ENCODE data around the gene PTPRN2. TPM values are rescaled to one million over a fixed set of nuclear protein-coding genes. Genes with fewer than 3 reads are reported as not detected.

The PTPRN2 gene
- total RNA-seq, 1 donor = 0.27 TPM

DNA sequence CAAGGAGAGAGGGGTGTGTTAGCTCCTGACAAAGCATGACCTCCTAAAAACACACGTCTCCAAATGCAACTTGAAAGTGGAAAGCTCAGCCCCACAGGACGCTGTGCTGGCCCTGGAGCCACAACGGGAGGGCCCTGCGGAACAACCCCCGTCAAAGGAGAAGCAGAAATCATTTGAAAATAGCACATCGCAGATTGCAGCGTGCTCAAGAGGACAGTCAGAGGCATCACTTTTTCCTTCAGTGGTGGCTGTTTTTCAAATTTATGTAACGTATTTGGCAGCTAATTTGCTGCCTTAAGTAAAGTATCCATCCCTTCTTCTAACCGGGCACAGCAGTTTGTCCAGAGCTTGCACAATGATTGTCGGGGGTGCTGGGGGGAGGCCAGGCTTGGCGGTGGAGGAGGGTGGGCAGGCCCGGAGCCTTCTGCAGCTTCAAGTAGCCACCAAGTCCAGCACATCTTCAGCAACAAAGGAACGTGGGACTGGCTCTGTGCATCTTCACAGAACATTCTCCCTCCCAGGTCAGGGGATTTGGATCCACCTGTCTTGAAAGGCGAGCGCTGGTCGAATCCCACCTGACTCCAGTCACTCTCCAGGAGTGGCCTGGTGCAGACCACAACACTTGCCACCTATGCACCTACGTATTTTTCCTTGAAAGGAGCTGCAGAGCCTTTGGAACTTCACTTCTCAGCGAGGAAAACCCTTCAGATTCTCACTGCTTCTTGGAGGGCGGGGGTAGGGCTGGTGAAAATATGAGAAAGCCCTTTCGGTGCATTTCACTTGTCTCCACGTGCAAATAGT lies 904.5 kb downstream of the PTPRN2 start:
- DNase-seq (ENCODE audit: low read depth in 2 of 3, low spot score in 2 of 3) = no peak

DNA sequence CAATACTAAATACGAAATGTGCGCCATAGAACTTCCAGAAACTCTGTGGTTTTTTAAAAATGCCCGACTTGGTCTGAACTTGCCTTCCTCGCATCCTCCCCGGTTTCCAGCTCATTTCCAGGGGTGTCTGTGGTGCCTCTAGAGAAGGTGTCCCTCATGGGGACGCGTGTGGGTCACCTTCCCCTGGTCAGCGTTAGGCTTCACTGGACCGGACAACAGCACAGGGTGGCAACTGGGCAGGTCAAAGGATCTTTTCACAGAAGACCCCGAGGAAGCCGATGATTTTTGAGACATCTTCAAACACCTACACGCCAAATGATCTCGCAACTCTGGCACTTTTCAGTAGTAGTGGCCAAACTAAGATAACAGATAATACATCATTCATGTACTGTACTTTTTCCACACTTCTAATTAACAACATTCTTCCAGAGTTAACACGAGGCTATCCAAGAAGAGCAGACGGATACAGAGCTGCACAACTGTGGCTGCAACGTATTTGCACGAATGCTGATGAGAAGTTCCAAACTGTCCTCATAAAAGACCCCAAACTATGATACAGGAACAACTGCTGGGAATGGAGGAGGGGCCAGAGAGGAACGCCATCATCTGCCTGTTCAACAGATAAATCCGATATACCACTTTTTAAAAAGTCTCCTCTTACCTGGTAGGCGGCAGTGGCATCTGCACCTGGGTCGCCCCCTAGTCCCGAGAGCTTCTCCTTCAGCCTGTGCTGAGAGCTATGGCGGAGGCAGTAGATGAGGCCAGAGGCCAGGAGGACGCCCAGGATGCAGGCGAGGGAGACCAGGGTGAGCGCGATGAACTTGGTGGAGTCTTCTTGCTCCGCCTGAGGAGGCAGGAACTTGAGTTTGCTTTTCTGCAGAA lies 905.3 kb downstream of the PTPRN2 start:
- no peak for DNase-seq (ENCODE audit: low read depth in 2 of 3, low spot score in 2 of 3)

DNA sequence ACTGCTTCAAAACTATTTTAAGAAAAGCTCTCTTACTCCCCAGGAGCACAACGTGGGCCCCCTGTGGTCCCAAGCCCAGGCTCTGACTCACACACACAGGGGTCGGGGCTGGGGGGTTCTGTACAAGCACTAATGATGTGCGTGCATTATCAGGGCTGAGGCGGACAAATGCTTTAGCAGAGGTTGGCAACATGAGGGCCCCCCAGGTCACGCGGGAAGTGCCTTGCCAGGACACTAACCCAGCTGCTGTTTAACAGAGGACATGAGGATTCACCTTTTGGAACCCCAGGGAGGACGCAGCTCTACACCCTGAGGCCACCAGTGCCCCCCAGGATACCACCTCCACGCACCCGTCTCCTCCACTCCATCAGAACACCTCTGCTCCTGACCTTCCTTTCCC lies 908.0 kb downstream of the PTPRN2 start:
- DNase-seq (ENCODE audit: low read depth in 2 of 3, low spot score in 2 of 3) = no peak

DNA sequence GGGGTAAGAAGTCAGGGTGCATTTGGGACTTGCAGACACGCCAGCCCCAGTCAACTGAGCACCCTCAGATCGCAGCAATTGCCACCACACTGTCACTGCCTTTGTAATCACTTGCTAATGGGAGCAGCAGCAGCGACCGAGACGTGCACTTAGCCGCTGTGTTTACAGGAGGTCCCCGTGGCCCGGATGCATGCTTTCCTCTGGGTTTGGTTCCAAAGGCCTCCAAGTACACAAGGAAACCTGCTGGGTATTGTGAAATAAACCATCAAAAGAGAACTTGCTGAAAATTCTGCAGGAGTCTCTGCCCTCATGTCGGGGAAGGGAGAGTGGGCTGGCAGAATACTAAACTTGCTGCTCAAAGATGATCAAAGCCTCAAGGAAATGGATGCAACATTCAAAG lies 909.1 kb downstream of the PTPRN2 start:
- no peak for DNase-seq (ENCODE audit: low read depth in 2 of 3, low spot score in 2 of 3)

DNA sequence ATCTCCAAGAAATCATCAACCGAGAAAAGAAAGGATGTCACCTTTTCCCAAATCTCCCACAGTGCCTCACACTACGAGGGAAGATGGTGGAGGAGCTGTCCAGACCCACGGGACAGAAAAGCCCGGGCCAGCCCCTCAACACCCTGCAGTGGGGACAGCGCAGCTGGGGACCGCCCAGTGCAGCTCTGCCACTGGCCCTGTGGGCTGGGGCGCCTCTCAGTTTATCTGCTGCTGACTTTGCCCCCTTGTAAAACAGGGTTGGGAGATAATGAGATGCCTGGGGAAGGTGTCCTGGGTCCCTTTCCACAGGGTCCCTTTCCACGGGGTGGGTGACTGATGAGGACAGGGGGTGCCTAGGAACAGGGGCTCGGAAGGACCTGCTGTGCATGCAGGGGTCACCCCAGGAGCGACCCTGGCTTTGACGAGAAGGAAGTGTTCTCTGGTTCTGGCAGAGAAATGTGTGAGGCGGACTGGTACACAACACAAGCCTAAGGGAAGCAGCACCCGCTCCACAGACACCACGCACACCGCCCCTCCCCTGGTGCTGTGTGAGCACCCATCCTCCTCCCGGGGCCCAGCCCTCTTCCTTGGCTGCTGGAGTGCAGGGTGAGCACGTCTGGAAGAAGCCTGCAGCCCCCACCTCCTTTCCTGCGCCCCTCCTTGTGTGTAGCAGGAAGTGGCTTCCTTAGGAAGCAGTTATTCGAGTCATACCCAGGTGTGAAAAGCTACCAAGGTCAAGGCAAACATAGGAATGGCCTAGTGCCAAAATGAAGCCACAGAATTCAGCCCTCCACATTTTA lies 911.0 kb downstream of the PTPRN2 start:
- DNase-seq (ENCODE audit: low read depth in 2 of 3, low spot score in 2 of 3) = no peak

DNA sequence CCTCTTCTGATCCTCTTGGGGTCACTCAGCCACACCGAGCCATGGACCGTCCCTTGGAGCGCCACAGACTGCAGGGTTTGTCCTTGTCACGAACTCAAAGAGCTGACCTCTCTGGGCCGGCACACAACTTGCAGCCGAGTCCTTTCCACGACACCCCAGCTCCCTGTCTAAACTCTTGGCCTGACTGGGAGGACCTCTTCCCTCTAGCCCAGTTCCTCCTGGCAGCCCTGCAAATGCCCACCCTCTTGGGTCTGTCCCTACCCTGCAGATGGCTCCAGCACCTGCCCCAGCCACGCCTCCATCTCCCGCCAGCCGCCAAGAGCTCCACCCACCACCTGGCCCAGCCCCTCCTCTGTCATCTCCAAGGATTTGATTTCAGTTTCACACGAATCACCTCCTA lies 911.6 kb downstream of the PTPRN2 start:
- no peak for DNase-seq (ENCODE audit: low read depth in 2 of 3, low spot score in 2 of 3)

DNA sequence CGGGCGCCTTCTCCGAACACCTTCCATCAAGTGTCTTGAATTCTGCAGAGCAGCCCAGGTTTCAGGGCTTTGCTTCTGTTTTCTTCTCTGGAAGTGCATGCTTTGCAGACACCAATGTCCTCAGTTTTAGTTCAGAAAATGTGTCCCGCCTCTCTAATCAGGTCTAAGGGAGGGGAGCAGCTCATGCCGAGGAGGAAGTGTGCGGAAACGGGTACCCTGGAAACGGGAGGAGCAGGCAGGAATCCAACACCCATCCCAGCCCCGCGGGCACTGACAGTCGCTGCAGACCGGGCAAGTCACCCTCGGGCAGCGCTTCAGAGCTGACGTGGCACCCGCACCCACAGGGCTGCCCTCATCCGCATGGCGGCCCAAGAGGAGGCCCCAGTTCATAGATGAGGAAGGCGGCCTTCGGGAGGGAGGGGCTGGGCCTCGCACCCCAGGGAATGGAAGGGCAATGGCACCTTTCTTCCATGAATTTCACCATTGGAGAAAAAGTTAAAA lies 912.1 kb downstream of the PTPRN2 start:
- DNase-seq (ENCODE audit: low read depth in 2 of 3, low spot score in 2 of 3) = no peak

DNA sequence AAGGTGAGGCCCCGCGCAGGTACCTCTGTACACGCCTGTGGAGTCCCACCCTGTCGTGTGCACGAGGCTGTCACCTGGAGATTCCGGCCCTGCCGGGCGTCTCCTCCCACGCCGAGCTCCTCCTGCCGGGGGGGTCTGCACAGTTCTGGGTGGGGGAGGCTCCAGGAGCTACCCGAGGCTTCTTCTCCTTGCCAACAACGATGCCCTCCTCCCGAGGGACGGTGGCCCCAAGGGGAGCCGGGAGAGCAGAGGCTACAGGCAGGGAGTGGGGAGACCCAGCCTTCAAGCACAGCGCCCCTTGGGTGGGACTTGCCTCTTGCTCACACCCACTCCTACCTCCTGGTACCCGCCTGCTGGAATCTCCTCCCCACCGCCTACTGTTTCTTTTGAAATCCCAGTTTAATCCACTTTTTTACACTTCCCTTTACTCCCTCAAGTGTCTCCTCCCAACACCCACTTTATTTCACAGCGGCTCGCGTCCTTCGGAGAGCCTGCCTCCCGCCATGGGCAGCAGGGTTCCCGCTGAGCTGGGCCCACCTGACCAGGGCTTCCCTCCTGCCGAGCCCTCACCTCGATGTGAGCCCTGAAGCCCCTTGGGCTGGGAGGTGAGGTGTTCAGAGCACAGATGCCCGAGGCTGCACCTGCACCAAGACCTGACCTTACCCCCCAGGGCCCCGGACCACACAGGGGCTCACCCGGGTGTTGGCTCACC lies 912.8 kb downstream of the PTPRN2 start:
- no peak for DNase-seq (ENCODE audit: low read depth in 2 of 3, low spot score in 2 of 3)

DNA sequence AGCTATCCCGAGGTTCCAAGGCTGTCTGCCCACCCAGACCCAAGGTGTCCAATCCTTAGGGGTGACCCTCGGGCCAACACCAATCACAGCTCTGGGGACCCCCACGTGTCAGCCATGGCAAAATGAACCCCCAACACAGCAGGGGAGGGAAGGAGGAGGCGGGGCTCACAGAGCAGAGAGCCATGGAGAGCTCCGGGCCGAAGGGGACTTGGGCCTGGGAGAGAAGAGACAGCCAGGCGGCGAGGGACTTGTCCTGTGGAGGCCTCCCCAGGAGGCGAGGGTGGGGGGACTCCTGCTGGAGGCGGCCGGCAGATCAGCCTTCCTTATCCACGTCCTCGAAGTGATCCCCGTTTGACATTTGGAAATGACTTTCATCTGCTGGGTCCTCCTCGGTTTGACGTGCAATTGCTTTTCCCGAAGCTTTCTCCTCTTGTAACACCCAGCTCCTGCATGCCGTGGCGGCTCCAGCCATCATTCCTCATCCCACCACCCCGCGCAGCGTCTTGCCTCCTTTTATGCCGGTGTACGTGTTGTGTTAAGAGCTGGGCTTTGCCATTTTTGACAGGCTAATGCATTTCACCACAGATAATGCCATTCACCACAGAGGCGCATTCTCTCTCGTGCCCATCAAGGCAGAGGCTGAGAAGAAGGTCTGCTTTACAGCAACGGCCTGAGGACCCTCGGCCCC lies 913.5 kb downstream of the PTPRN2 start:
- DNase-seq (ENCODE audit: low read depth in 2 of 3, low spot score in 2 of 3) = no peak

DNA sequence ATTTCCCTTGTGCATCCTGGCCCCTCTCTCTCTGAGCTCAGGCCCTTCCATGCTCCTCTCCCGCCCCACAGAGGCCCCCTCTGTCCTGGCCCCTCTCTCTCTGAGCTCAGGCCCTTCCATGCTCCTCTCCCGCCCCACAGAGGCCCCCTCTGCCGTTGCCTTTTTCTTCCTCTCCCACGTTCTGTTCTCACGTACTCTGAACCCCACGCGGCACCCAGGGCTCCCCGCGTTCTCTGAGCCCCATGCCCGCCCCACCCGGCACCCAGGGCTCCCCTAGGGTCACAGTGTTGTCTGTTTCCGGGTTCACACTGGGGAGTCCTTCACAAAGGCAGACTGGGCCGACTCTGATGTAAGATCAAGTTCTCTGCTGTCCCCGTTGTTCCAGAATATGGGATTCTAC lies 914.0 kb downstream of the PTPRN2 start:
- DNase-seq (ENCODE audit: low read depth in 2 of 3, low spot score in 2 of 3) = no peak

DNA sequence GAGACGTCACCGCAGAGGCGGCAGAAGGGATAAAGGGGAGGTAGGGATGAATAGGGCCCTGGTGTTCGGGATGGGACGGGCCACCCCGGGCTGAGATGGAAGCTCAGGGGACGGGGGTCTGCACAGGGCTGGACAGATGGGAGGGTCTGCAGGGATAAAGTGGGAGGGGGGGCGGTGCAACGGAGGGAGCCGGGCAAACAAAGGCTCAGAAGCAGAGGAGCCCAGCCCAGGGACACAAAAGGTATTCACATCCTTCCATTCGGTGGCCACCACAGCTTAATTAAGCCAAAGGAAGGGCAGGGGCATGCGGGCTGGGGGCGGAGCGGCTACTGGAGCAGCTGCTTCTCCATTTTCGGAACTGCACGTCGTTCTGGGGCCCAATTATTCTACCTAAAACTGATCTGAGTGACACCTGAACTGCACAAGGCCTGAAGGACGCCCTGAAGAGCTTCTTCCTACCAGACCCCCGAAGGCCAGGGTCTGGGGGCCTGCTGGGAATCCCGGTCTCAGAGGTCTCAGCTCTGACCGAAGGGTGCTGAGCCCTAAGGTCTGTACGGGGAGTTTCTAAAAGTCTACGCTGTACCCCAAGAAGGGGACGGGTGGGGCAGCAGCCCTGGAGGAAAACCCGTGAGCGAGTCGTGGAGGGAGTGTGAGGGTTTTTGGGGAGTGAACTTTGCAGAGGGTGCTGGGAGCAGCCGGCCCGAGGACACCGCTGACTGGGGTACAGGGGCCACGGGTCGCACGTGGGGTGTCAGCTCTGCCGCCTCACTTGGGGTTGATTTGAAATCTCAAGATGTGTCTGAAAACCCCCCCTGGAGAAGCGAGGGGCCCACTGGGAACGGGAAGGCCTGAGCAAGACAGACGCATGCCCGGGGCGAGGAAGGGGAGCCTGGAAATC lies 916.0 kb downstream of the PTPRN2 start:
- DNase-seq (ENCODE audit: low read depth in 2 of 3, low spot score in 2 of 3) = no peak

DNA sequence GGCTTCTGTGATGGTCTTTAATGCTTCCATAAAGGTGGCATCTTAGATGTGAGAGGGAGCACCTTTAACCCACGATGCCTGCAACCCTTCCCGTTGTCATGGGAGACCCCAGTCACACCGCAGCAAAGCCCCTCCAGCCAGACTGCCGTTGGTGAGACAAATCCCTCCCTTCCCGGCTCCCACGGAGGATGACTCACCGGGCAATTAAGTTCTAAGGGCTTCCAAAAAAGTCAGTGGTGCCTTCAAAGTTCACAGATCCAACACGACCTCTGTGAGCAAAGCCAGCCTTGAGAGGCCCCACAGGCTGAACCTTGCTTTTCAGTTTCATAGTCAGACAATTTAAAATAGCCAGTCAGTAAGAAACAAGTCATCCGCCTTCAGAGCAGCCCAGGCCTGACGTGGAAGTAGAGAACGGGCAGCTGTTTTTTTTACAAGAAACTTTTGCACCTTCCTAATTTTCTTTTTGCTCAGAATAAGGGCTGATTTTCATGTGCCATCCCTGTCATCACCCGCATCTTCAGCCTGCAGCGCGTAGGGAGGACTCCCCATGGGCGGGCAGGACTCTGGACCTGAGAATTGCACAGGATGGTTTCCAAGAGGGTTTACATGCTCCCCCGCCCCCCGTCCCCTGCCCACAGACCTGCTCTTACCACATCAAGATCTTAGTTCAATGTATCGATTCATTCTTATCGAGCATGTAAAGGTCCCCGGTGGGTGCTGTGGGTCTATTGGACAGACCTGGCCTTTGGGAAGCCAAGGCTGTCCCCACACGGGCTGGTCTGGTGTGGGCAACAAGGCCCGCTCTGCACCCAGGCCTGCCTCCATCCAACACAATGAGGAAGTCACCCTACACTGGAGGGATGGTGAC lies 916.9 kb downstream of the PTPRN2 start:
- DNase-seq (ENCODE audit: low read depth in 2 of 3, low spot score in 2 of 3) = no peak

DNA sequence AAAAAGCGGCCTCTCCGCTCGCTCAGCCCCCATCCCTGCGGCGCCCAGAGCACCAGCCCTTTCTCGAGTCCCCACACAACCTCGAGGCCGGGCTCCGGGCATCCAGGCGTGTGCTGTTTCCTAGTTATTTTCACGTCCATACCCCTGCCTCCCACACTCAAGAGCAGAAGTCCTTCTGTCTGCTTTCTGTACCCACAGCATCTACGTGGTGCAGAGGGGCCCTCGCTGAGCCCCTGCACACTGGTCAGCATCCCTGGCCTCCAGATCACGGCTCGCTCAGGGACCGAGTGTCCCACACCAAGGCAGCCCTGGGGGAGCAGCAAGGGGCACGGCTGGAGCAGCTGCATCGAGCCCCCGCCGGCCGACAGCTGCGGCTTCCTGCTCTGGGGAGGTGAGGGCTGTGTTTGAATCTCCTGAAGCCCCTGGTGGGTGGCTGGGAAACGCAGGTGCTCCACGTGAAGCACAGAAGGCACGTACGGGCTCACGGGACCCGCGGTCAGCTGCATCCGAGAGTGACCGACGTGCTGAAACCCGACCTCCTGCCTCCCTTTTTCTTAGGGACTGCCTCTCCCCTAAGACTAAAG lies 917.8 kb downstream of the PTPRN2 start:
- no peak for DNase-seq (ENCODE audit: low read depth in 2 of 3, low spot score in 2 of 3)

DNA sequence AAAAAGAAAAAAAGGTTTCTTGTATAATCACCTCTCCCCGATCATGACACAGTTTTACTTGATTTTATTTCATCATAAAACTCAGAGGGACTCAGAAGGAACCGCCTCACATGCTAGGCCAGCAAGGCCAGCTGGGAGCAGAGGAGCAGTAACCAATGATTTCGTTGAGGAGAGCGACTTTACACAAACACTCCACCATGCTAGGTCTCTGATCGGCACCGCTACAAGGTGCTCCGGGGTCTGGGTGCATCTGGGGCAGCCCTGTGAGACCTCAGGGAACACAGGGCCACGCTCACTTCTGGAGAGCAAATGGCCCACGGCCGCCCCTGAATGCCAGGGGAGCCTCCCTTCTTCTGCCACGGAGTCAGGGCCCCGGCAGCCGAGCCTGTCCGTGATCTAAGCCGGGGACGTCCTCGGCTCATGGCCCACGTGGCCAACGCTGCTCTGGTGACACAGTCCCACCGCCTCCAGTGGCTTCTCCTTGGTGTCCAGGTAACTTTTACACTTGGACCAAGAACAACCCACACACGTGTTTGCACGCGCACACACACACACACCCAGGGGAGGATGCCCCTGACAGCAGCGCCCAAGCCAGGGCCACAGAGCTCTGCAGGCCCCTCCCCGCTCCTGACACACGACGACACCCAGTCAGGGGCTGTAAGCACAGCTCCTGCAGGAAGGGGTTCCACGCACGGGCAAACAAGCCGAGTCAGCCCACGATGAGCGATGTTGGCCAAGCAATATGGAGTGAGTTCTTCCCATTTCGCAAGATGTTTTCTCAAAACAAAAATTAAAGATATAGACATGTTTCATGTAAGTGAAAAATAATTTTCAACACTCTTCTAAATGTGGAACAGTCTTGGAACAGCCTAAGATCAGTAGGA lies 918.5 kb downstream of the PTPRN2 start:
- DNase-seq (ENCODE audit: low read depth in 2 of 3, low spot score in 2 of 3) = no peak

DNA sequence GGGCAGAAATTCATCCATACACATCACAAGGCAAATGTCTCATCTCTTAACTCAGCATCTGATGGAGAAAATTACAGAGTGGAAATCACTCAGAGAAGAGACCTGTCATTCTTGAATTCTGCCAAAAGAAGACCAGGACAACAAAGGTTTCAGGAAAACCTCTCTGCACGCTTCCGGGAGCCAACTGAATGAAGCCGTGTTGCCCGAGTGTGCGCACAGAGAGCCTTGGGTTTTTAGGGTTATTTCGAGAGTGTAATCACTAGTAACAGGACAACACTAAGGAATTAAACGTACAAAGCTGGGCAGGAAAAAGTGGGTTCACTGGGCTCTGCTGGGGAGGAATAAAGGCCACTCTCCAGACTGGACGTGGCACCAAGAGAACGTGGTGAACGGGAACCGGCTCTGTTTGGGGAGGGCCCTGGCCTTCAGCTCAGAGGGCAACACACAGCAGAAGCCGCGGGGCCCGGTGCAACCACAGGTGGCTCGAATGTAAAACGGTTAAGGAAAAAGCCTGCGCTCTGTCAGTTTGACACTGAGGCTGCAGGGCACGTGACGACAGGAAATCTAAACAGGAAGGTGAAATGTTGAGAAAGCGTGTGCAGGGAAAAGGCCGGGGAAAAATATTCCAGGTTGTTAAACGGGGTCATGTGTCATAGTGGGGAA lies 919.3 kb downstream of the PTPRN2 start:
- DNase-seq (ENCODE audit: low read depth in 2 of 3, low spot score in 2 of 3) = no peak

DNA sequence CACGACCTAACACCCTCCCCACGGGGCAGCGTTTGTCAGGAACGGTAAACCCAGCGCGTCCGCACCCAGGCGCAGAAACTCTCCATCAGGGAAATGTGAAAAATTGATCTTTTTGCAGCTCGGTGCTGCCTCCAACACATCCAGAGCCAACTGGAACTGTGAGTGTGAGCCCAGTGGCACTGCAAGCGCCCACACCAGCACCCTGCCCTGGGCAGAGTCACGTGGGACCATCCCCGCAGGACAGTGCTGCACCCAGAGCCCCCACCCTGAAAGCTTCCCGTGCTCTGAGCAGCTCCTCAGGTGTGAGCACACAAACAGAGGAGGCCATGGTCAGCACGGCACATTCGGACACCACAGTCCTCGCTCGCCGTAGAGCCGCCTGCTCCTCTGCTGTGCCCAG lies 919.9 kb downstream of the PTPRN2 start:
- DNase-seq (ENCODE audit: low read depth in 2 of 3, low spot score in 2 of 3) = no peak
